ENCODE data around the gene SZT2. TPM values are rescaled to one million over a fixed set of nuclear protein-coding genes. Genes with fewer than 3 reads are reported as not detected.

Gene SZT2
- total and polyA plus RNA-seq, 10 donors: 9.4 to 115 (median 72.4) TPM

GRCh38 chr1:43438006-43438405, 48.3 kb downstream of the SZT2 start:
- Histone ChIP-seq H3K36me3 (peaks cover 0 to 100% (median 64%) of the 10 kb centered on the region in 6 donors), H3K4me3 (no peak overlapping the region), H3K27me3 (replicated peaks in 1 of 7) (no peaks in the 10 kb centered on the region), H3K9me3 (no peaks in the 10 kb centered on the region), H3K27ac (no peak overlapping the region), H3K4me1 (peaks cover 0 to 27% (median 0%) of the 10 kb centered on the region in 6 donors)
- TF ChIP-seq POLR2AphosphoS5 (IDR thresholded peaks at IDR 0.05): no peak
- no peak for TF ChIP-seq POLR2A (IDR thresholded peaks at IDR 0.05)
- TF ChIP-seq CTCF (IDR thresholded peaks at IDR 0.05 in 8 of 11, conservative IDR thresholded peaks at IDR 0.05 in 3 of 11): no peak
- intact Hi-C loops (cut with DNase I; ENCODE audit: low total_unique reads): no loop called here
- whole genome bisulfite sequencing, 5 donors: 94 to 100% (median 96%) methylated on average over 3 of the region's 3 CpGs
- peak; percentile 27 for DNase-seq

GRCh38 chr1:43438576-43438952, 48.9 kb downstream of the SZT2 start:
- peak; percentile 49 for DNase-seq
- Histone ChIP-seq H3K9me3 (no peaks in the 10 kb centered on the region), H3K36me3 (peaks cover 0 to 100% (median 64%) of the 10 kb centered on the region in 6 donors), H3K27me3 (replicated peaks in 1 of 7) (no peaks in the 10 kb centered on the region), H3K27ac (no peak overlapping the region), H3K4me3 (no peak overlapping the region), H3K4me1 (peaks cover 0 to 27% (median 0%) of the 10 kb centered on the region in 6 donors)
- WGBS, 5 donors: 96 to 99% (median 97%) methylated on average over 8 of the region's 8 CpGs
- intact Hi-C loops (cut with DNase I; ENCODE audit: low total_unique reads): no loop called here
- TF ChIP-seq POLR2AphosphoS5 (IDR thresholded peaks at IDR 0.05): no peak
- no peak for TF ChIP-seq POLR2A (IDR thresholded peaks at IDR 0.05)
- TF ChIP-seq CTCF (IDR thresholded peaks at IDR 0.05 in 8 of 11, conservative IDR thresholded peaks at IDR 0.05 in 3 of 11): no peak

GRCh38 chr1:43438953-43439581, 49.4 kb downstream of the SZT2 start:
- Histone ChIP-seq H3K4me3 (no peak overlapping the region), H3K4me1 (peaks cover 0 to 27% (median 0%) of the 10 kb centered on the region in 6 donors), H3K27me3 (replicated peaks in 1 of 7) (no peaks in the 10 kb centered on the region), H3K27ac (no peak overlapping the region), H3K36me3 (peaks cover 0 to 100% (median 64%) of the 10 kb centered on the region in 6 donors), H3K9me3 (no peaks in the 10 kb centered on the region)
- TF ChIP-seq POLR2A (IDR thresholded peaks at IDR 0.05) (no peak), CTCF (IDR thresholded peaks at IDR 0.05 in 8 of 11, conservative IDR thresholded peaks at IDR 0.05 in 3 of 11) (no peak), POLR2AphosphoS5 (IDR thresholded peaks at IDR 0.05) (no peak)
- WGBS, 5 donors: 91 to 96% (median 95%) methylated on average over 10 of the region's 10 CpGs
- intact Hi-C loops (cut with DNase I; ENCODE audit: low total_unique reads): no loop called here
- peak; percentile 45 for DNase-seq

GRCh38 chr1:43439781-43440180, 50.1 kb downstream of the SZT2 start:
- no peak overlapping the region for H3K27ac ChIP-seq
- 95 to 98% (median 97%) methylated on average over 7 of the region's 7 CpGs for WGBS, 5 donors
- intact Hi-C loops (cut with DNase I; ENCODE audit: low total_unique reads): no loop called here
- peak; percentile 33 for DNase-seq
- H3K4me1 ChIP-seq: peaks cover 0 to 23% (median 0%) of the 10 kb centered on the region in 6 donors
- peaks cover 0 to 100% (median 67%) of the 10 kb centered on the region in 6 donors for H3K36me3 ChIP-seq
- TF ChIP-seq CTCF (IDR thresholded peaks at IDR 0.05 in 8 of 11, conservative IDR thresholded peaks at IDR 0.05 in 3 of 11): no peak
- no peak overlapping the region for H3K4me3 ChIP-seq
- no peaks in the 10 kb centered on the region for H3K9me3 ChIP-seq
- no peaks in the 10 kb centered on the region for H3K27me3 ChIP-seq (replicated peaks in 1 of 7)

All from spleen (tissue), 11 donors.